HCT116 (cell line): ENCODE data around the gene REG1A. TPM values are rescaled to one million over a fixed set of nuclear protein-coding genes. Genes with fewer than 3 reads are reported as not detected.

Source experiments
- ATAC-seq: fragments of 200-7000 bp; cut with Tn5 transposase; 2 replicates; pipeline ENCODE4 v1.9.1; 2020; ENCODE audit warnings: mild to moderate bottlenecking, moderate library complexity
- BruUV-seq: library from RNA; stranded (reverse); fragments of 400-500 nt; replicated peaks from 2 replicates; lab custom pipeline; 2021; lab: Mats Ljungman, UMichigan
- CTCF ChIA-PET: fragments of 300-600 bp; sonication (Branson Sonifier 250); formaldehyde crosslinking; loops from one replicate; lab custom pipeline; 2021; ENCODE audit warnings: antibody characterized with exemption; lab: Charles Lee
- POLR2A ChIA-PET: fragments of 300-600, 350-600 bp; sonication (Branson Sonifier 250); formaldehyde crosslinking; loops from one replicate; lab custom pipeline; 2021; ENCODE audit warnings: antibody characterized with exemption; lab: Charles Lee
- RAD21 ChIA-PET, 2 experiments: fragments of 300-600 bp; sonication (Branson Sonifier 250); formaldehyde crosslinking; loops; one replicate each; lab custom pipeline; 2023; ENCODE audit warnings: low total read pairs in 2 of 2; ENCODE audit not compliant: uncharacterized antibody in 2 of 2, unreplicated experiment in 2 of 2, low non-redundant PET in 1 of 2; lab: Charles Lee
- DNase-seq: peaks from one replicate; pipeline ENCODE4 v3.0.0-alpha.2; 2010; ENCODE audit warnings: low read depth, low spot score
- H2AFZ ChIP-seq: fragments of 200-600 bp; shearing (Covaris generic), sonication (generic); 2 replicates; pipeline ENCODE4 v1.6.1; 2017; ENCODE audit warnings: low read depth, mixed run types, mixed read lengths, antibody characterized with exemption, low read length; ENCODE audit not compliant: poor library complexity, severe bottlenecking
- H3K27ac ChIP-seq: 2 replicates; pipeline ENCODE4 v1.5.1; 2012; ENCODE audit warnings: low read depth, low read length
- H3K27me3 ChIP-seq: fragments of 200-600 bp; sonication (generic); 2 replicates; pipeline ENCODE4 v1.6.1; 2016; ENCODE audit warnings: mixed run types, low read length, mixed read lengths; ENCODE audit not compliant: insufficient read depth
- H3K36me3 ChIP-seq, 2 experiments: fragments of 200-500 bp in 1 of 2; fragments of 200-600 bp in 1 of 2; sonication (Bioruptor generic) in 1 of 2; sonication (generic) in 1 of 2; 2 replicates each; pipeline versions ENCODE4 v1.5.1 to v1.6.1; 2014 to 2016; ENCODE audit warnings: low read length in 2 of 2, inconsistent platforms in 1 of 2, mixed read lengths in 1 of 2, mixed run types in 1 of 2; ENCODE audit not compliant: insufficient read depth in 2 of 2, control insufficient read depth in 1 of 2
- H3K4me1 ChIP-seq, 2 experiments: fragments of 200-600 bp in 1 of 2; sonication (generic) in 1 of 2; 2 replicates each; pipeline versions ENCODE4 v1.5.1 to v1.6.1; 2012 to 2017; ENCODE audit warnings: low read length in 2 of 2, inconsistent platforms in 1 of 2, mild to moderate bottlenecking in 1 of 2, mixed read lengths in 1 of 2, mixed run types in 1 of 2, moderate library complexity in 1 of 2; ENCODE audit not compliant: insufficient read depth in 2 of 2, control insufficient read depth in 1 of 2
- H3K4me2 ChIP-seq: fragments of 200-600 bp; sonication (generic); 2 replicates; pipeline ENCODE4 v1.6.1; 2017; ENCODE audit warnings: mixed run types, low read length, mixed read lengths
- H3K4me3 ChIP-seq, 2 experiments: fragments of 200-600 bp in 1 of 2; sonication (generic) in 1 of 2; replicated peaks in 1 of 2; 2 replicates each; pipeline ENCODE4 v1.5.1; 2011 to 2016; ENCODE audit warnings: low read length in 2 of 2, control low read depth in 1 of 2, low read depth in 1 of 2, mild to moderate bottlenecking in 1 of 2, mixed read lengths in 1 of 2, mixed run types in 1 of 2
- H3K79me2 ChIP-seq: fragments of 200-600 bp; sonication (generic); 2 replicates; pipeline ENCODE4 v1.6.1; 2017; ENCODE audit warnings: mild to moderate bottlenecking, mixed run types, low read length, moderate library complexity, mixed read lengths; ENCODE audit not compliant: insufficient read depth
- H3K9ac ChIP-seq: fragments of 200-600 bp; sonication (generic); 2 replicates; pipeline ENCODE4 v1.6.1; 2016; ENCODE audit warnings: low read length, mixed read lengths
- H3K9me2 ChIP-seq: fragments of 200-600 bp; sonication (generic), shearing (Covaris generic); 2 replicates; pipeline ENCODE4 v1.6.1; 2017; ENCODE audit warnings: mixed run types, mild to moderate bottlenecking, moderate library complexity; ENCODE audit not compliant: insufficient read depth
- H3K9me3 ChIP-seq, 2 experiments: fragments of 200-500 bp in 1 of 2; fragments of 200-600 bp in 1 of 2; sonication (Bioruptor generic) in 1 of 2; sonication (generic) in 1 of 2; 2 replicates each; pipeline ENCODE4 v1.6.1; 2014 to 2017; ENCODE audit warnings: low read length in 2 of 2, mixed read lengths in 2 of 2, inconsistent platforms in 1 of 2, low read depth in 1 of 2, mild to moderate bottlenecking in 1 of 2, mixed run types in 1 of 2, moderate library complexity in 1 of 2; ENCODE audit not compliant: control insufficient read depth in 1 of 2, insufficient read depth in 1 of 2
- H4K20me1 ChIP-seq: fragments of 200-600 bp; sonication (generic), shearing (Covaris generic); 2 replicates; pipeline ENCODE4 v1.6.1; 2017; ENCODE audit warnings: mixed run types, mild to moderate bottlenecking, moderate library complexity; ENCODE audit not compliant: insufficient read depth
- ATF3 ChIP-seq: IDR thresholded peaks from 2 replicates; pipeline ENCODE4 v1.6.1; 2012
- CBX3 ChIP-seq: IDR thresholded peaks from 2 replicates; pipeline ENCODE4 v1.6.1; 2012; ENCODE audit warnings: low read depth
- ELF1 ChIP-seq: IDR thresholded peaks from 2 replicates; pipeline ENCODE4 v1.6.1; 2012; ENCODE audit warnings: low read depth, borderline replicate concordance
- MAX ChIP-seq: IDR thresholded peaks from 2 replicates; pipeline ENCODE4 v1.6.1; 2012
- SRF ChIP-seq: IDR thresholded peaks from 2 replicates; pipeline ENCODE4 v1.6.1; 2012; ENCODE audit warnings: low read depth
- ZBTB33 ChIP-seq: IDR thresholded peaks from 2 replicates; pipeline ENCODE4 v1.6.1; 2011; ENCODE audit warnings: mild to moderate bottlenecking, low read length, moderate library complexity; ENCODE audit not compliant: insufficient replicate concordance; ENCODE audit errors: extremely low read depth
- intact Hi-C: fragments of 100-400 bp; cut with micrococcal nuclease; formaldehyde crosslinking; loops from 2 replicates; pipeline ENCODE4 v1.10.0; 2022
- total RNA-seq: library from RNA; stranded (reverse); gene quantifications from one replicate; pipeline ENCODE4 v1.2.1, GENCODE V29; 2021; ENCODE audit not compliant: unreplicated experiment

REG1A gene
- total RNA-seq, 1 experiment from 2014 or later: 5.2 TPM

GRCh38 chr2:79116997-79117928, 3.0 kb upstream of the REG1A start:
- H3K4me2 ChIP-seq: no peak overlapping the region
- no TSS peak for BruUV-seq
- RAD21 ChIA-PET: no interaction called here
- H3K4me1 ChIP-seq: no peaks in the 10 kb centered on the region
- DNase-seq (no peak), ATAC-seq (no peak)
- H3K9me2 ChIP-seq: no peaks in the 10 kb centered on the region
- POLR2A ChIA-PET: no interaction called here
- no peak overlapping the region for H3K27ac ChIP-seq
- H3K36me3 ChIP-seq: no peaks in the 10 kb centered on the region
- no peak overlapping the region for H3K9ac ChIP-seq
- H3K4me3 ChIP-seq: no peak overlapping the region
- no peaks in the 10 kb centered on the region for H4K20me1 ChIP-seq
- H3K79me2 ChIP-seq: no peaks in the 10 kb centered on the region
- TF ChIP-seq SRF (no peak), ELF1 (no peak), CBX3 (no peak), ATF3 (no peak), ZBTB33 (no peak), MAX (no peak)
- no peaks in the 10 kb centered on the region for H3K27me3 ChIP-seq
- intact Hi-C loops: no loop called here
- CTCF ChIA-PET: no interaction called here
- H2AFZ ChIP-seq: no peak overlapping the region
- H3K9me3 ChIP-seq: peaks cover 15 to 28% of the 10 kb centered on the region in 2 experiments; a peak in 2 of 4 replicates
